ENCODE measurements around the gene PIM2.

Gene PIM2

GRCh38 chrX:48893556-48894348 is 25.1 kb downstream of the PIM2 start:
- Histone ChIP-seq H3K9me3 (ENCODE audit: insufficient read depth, low read depth, low read length) (no peaks in the 10 kb centered on the region), H2AFZ (ENCODE audit: low read length) (no peak overlapping the region), H3K9ac (ENCODE audit: low read depth, low read length, poor library complexity, severe bottlenecking) (no peak overlapping the region), H3K9me2 (replicated peaks; ENCODE audit: low read depth, low read length) (no peaks in the 10 kb centered on the region), H3K4me2 (ENCODE audit: low read depth, low read length, poor library complexity, severe bottlenecking) (no peak overlapping the region), H4K20me1 (ENCODE audit: insufficient read depth, low read length, poor library complexity, severe bottlenecking) (peaks cover 19% of the 10 kb centered on the region), H3K4me3 (ENCODE audit: low read length, poor library complexity, severe bottlenecking) (no peak overlapping the region), H3K27me3 (ENCODE audit: insufficient read depth, low read length, poor library complexity, severe bottlenecking) (no peaks in the 10 kb centered on the region), H3K36me3 (ENCODE audit: insufficient read depth, low read length) (no peaks in the 10 kb centered on the region), H3K79me2 (ENCODE audit: insufficient read depth, low read length) (peaks cover 28% of the 10 kb centered on the region; the same call in 1 of the 2 replicates), H3K4me1 (ENCODE audit: insufficient read depth, low read length, poor library complexity, severe bottlenecking) (no peaks in the 10 kb centered on the region), H3F3A (ENCODE audit: low read depth) (no peaks in the 10 kb centered on the region)
- TF ChIP-seq CTCF (conservative IDR thresholded peaks at IDR 0.05; ENCODE audit: low read length) (no peak), EZH2phosphoT487 (IDR thresholded peaks at IDR 0.05; ENCODE audit: borderline replicate concordance) (no peak)

- Histone ChIP-seq H4K20me1 (ENCODE audit: insufficient read depth, low read length, poor library complexity, severe bottlenecking) (peaks cover 19% of the 10 kb centered on the region), H3K9me2 (replicated peaks; ENCODE audit: low read depth, low read length) (no peaks in the 10 kb centered on the region), H3K9ac (ENCODE audit: low read depth, low read length, poor library complexity, severe bottlenecking) (no peak overlapping the region), H3F3A (ENCODE audit: low read depth) (no peaks in the 10 kb centered on the region), H3K79me2 (ENCODE audit: insufficient read depth, low read length) (peaks cover 27% of the 10 kb centered on the region; the same call in 1 of the 2 replicates), H3K4me1 (ENCODE audit: insufficient read depth, low read length, poor library complexity, severe bottlenecking) (no peaks in the 10 kb centered on the region), H3K9me3 (ENCODE audit: insufficient read depth, low read depth, low read length) (no peaks in the 10 kb centered on the region), H3K36me3 (ENCODE audit: insufficient read depth, low read length) (no peaks in the 10 kb centered on the region), H2AFZ (ENCODE audit: low read length) (no peak overlapping the region), H3K27me3 (ENCODE audit: insufficient read depth, low read length, poor library complexity, severe bottlenecking) (no peaks in the 10 kb centered on the region), H3K4me3 (ENCODE audit: low read length, poor library complexity, severe bottlenecking) (no peak overlapping the region), H3K4me2 (ENCODE audit: low read depth, low read length, poor library complexity, severe bottlenecking) (no peak overlapping the region)
- TF ChIP-seq EZH2phosphoT487 (IDR thresholded peaks at IDR 0.05; ENCODE audit: borderline replicate concordance), result no peak
- TF ChIP-seq CTCF (conservative IDR thresholded peaks at IDR 0.05; ENCODE audit: low read length), result no peak
Measured at GRCh38 chrX:48892896-48893295, 25.9 kb downstream of the PIM2 start.

- Histone ChIP-seq H3K9me2 (replicated peaks; ENCODE audit: low read depth, low read length) (no peaks in the 10 kb centered on the region), H3K27me3 (ENCODE audit: insufficient read depth, low read length, poor library complexity, severe bottlenecking) (no peaks in the 10 kb centered on the region), H3K36me3 (ENCODE audit: insufficient read depth, low read length) (no peaks in the 10 kb centered on the region), H3F3A (ENCODE audit: low read depth) (no peaks in the 10 kb centered on the region), H3K9ac (ENCODE audit: low read depth, low read length, poor library complexity, severe bottlenecking) (no peak overlapping the region), H3K4me3 (ENCODE audit: low read length, poor library complexity, severe bottlenecking) (peak overlapping the region; percentile 67), H3K79me2 (ENCODE audit: insufficient read depth, low read length) (peaks cover 22% of the 10 kb centered on the region; the same call in 1 of the 2 replicates), H3K9me3 (ENCODE audit: insufficient read depth, low read depth, low read length) (no peaks in the 10 kb centered on the region), H3K4me1 (ENCODE audit: insufficient read depth, low read length, poor library complexity, severe bottlenecking) (no peaks in the 10 kb centered on the region), H4K20me1 (ENCODE audit: insufficient read depth, low read length, poor library complexity, severe bottlenecking) (peaks cover 12% of the 10 kb centered on the region), H2AFZ (ENCODE audit: low read length) (no peak overlapping the region), H3K4me2 (ENCODE audit: low read depth, low read length, poor library complexity, severe bottlenecking) (peak overlapping the region; percentile 76)
- no peak for TF ChIP-seq EZH2phosphoT487 (IDR thresholded peaks at IDR 0.05; ENCODE audit: borderline replicate concordance)
- TF ChIP-seq CTCF (conservative IDR thresholded peaks at IDR 0.05; ENCODE audit: low read length), result peak; percentile 27; the same call in 1 of the 2 replicates
Measured at GRCh38 chrX:48891402-48892288, 27.2 kb downstream of the PIM2 start.
